PFSK-1 (cell line): ENCODE measurements around the gene CER1.
A peak's percentile ranks its signal among the peaks of the same experiment; 100 is the strongest.

Source experiments
- FOXP2 ChIP-seq: optimal IDR thresholded peaks from 2 replicates; pipeline ENCODE3; 2011; ENCODE audit warnings: borderline replicate concordance, control low read depth, inconsistent platforms; ENCODE audit not compliant: insufficient read depth; ENCODE audit errors: extremely low read length, extremely low read depth
- POLR2AphosphoS5 ChIP-seq: IDR thresholded peaks from 2 replicates; pipeline ENCODE4 v1.6.1; 2012; ENCODE audit warnings: low read depth, mild to moderate bottlenecking, control low read depth, low read length, moderate library complexity
- SIN3A ChIP-seq: IDR thresholded peaks from 2 replicates; pipeline ENCODE4 v1.6.1; 2012; ENCODE audit warnings: mild to moderate bottlenecking, low read length, moderate library complexity, borderline replicate concordance; ENCODE audit not compliant: insufficient read depth
- TAF1 ChIP-seq: IDR thresholded peaks from 2 replicates; pipeline ENCODE4 v1.6.1; 2012; ENCODE audit warnings: low read length, control low read depth, borderline replicate concordance; ENCODE audit not compliant: insufficient read depth
- TF ChIP-seq, protein P1 (sequence below), 2 experiments: IDR thresholded peaks; 2 replicates each; pipeline versions ENCODE4 v1.6.1 to v1.8.0; 2011 to 2012; ENCODE audit warnings: low read depth in 2 of 2, low read length in 2 of 2, control low read depth in 1 of 2, inconsistent platforms in 1 of 2, mild to moderate bottlenecking in 1 of 2, moderate library complexity in 1 of 2; ENCODE audit not compliant: insufficient read depth in 1 of 2

Gene CER1

GRCh38 chr9:14702200-14702720, 20.3 kb downstream of the CER1 start:
- no peak for TF ChIP-seq FOXP2
- TF ChIP-seq, protein P1, sequence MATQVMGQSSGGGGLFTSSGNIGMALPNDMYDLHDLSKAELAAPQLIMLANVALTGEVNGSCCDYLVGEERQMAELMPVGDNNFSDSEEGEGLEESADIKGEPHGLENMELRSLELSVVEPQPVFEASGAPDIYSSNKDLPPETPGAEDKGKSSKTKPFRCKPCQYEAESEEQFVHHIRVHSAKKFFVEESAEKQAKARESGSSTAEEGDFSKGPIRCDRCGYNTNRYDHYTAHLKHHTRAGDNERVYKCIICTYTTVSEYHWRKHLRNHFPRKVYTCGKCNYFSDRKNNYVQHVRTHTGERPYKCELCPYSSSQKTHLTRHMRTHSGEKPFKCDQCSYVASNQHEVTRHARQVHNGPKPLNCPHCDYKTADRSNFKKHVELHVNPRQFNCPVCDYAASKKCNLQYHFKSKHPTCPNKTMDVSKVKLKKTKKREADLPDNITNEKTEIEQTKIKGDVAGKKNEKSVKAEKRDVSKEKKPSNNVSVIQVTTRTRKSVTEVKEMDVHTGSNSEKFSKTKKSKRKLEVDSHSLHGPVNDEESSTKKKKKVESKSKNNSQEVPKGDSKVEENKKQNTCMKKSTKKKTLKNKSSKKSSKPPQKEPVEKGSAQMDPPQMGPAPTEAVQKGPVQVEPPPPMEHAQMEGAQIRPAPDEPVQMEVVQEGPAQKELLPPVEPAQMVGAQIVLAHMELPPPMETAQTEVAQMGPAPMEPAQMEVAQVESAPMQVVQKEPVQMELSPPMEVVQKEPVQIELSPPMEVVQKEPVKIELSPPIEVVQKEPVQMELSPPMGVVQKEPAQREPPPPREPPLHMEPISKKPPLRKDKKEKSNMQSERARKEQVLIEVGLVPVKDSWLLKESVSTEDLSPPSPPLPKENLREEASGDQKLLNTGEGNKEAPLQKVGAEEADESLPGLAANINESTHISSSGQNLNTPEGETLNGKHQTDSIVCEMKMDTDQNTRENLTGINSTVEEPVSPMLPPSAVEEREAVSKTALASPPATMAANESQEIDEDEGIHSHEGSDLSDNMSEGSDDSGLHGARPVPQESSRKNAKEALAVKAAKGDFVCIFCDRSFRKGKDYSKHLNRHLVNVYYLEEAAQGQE (IDR thresholded peaks at IDR 0.05; ENCODE audit: insufficient read depth in 1 of 2, low read depth in 2 of 2, low read length in 2 of 2), result no peak
- no peak for TF ChIP-seq TAF1
- TF ChIP-seq POLR2AphosphoS5, result no peak
- TF ChIP-seq SIN3A, result no peak

DNA sequence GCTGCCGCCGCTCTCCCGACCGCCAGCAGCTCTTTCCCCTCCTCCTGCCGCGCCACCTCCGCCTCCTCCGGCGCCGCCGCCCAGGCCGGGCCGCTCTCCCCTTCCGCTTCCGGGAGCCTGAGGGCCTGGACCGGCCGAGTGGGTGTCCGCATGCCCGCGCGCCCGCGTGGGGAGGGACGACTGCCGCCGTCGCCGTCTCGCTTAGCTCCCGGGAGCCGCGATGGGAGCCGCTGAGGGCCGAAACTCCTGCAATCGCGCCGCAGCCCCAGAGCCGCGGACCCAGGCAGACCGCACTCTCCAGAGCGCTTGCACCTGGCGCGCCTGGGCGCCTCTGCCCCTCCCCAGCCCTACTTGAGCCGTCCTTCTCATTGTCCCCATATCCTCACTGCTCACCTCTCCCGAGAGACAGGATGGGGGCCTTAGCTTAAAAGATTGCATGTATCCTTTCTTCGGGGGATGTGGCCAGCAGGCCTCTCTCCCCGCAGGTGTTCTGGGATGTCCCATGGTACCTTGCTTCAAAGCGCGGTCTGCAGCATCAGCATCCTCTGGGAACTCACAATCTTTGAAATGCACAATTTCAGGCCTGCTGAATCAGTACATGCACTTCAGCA, 29.2 kb downstream of the CER1 start, which contains the start of gene ZDHHC21:
Gene ZDHHC21 (minus strand): TSS at position 182 of the 611 bp plus-strand sequence. CDS start 19,092 bp downstream, outside the sequence.
- TF ChIP-seq TAF1, result peak; percentile 43; the same call in 1 of the 2 replicates
- peak; percentile 41 for TF ChIP-seq FOXP2
- TF ChIP-seq SIN3A, result no peak
- 0 out of 2 replicates have a peak, but pooled peaks have one; percentile 41 for TF ChIP-seq POLR2AphosphoS5
- TF ChIP-seq, protein P1 (IDR thresholded peaks at IDR 0.05; ENCODE audit: insufficient read depth in 1 of 2, low read depth in 2 of 2, low read length in 2 of 2), result no peak

DNA sequence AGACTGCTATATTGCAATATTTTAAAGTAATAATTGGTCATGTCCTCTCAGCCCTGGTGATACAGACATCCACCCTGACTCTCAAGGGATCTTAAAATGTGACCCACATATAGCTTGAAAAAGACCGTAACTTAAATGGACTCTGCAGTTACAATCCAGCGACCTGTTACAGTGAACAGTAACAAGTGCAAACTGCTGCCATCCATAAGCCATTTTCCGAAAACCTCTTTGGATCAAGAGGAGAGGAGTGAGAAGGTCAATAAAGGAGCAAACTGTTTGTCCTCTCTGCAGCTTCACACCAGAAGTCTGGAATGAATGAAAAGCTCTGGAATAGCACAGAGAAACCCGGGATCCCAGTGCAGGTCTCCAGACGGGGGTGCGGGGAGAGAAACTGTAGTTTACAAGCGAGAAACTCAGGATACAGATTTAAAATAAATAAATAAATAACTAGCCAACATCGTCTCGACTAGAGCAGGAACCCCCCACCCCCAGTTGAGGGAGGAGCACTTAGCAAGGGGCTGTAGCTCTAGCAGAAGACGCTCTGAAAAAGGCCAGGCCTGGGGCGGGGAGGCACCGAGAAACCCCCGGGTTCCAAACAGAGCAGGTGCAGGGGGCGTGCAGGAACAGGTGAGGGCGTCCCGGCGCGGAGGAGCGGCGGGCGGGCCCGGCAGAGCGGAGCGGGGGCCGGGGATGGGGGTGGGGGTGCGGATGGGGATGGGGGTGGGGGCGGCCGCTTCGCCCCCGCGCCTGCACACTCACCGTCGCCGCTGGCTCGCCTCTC, 29.9 kb downstream of the CER1 start:
- TF ChIP-seq SIN3A, result no peak
- no peak for TF ChIP-seq POLR2AphosphoS5
- TF ChIP-seq FOXP2, result no peak
- TF ChIP-seq, protein P1 (IDR thresholded peaks at IDR 0.05; ENCODE audit: insufficient read depth in 1 of 2, low read depth in 2 of 2, low read length in 2 of 2), result no peak
- no peak for TF ChIP-seq TAF1

GRCh38 chr9:14690948-14691730, 31.4 kb downstream of the CER1 start:
- no peak for TF ChIP-seq POLR2AphosphoS5
- no peak for TF ChIP-seq TAF1
- TF ChIP-seq, protein P1 (IDR thresholded peaks at IDR 0.05; ENCODE audit: insufficient read depth in 1 of 2, low read depth in 2 of 2, low read length in 2 of 2), result no peak
- TF ChIP-seq FOXP2, result no peak
- no peak for TF ChIP-seq SIN3A
